Limb (tissue), 2 donors: ENCODE data around the gene CC2D1A.

Experiments
- DNase-seq, 2 donors: peaks; one replicate each; pipeline ENCODE4 v3.0.0-alpha.2; 2016; ENCODE audit errors: extremely low spot score in 2 of 2

The CC2D1A gene

GRCh38 chr19:13905634-13906520 is at the start of gene CC2D1A, which contains the start of gene BRME1:
Gene CC2D1A (plus strand): TSS chr19:13906201. CDS start chr19:13906442, 241 bp downstream.
Gene BRME1 (minus strand): TSS chr19:13906117. CDS start chr19:13904892, 1,225 bp downstream.
- DNase-seq: peak; percentile 90 to 94

DNA sequence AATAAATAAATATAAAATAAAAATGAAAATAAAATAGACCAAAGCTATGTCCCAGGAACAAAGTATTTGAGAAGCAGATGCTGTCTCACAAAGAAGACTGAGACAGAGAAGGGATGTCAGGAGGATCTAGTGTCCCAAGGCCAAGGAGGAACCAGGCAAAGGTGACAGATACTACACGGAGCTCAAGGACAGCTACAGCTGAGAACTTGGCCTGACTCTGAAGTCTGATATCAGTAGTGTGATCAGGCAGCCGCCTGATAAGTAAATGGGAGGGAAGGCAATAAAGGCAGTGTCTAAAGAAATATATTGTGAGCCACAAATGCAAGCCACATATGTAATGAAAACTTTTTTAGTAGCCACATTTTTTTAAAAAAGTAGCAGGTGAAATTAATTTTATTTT is 49.5 kb upstream of the CC2D1A start:
- no peak for DNase-seq

DNA sequence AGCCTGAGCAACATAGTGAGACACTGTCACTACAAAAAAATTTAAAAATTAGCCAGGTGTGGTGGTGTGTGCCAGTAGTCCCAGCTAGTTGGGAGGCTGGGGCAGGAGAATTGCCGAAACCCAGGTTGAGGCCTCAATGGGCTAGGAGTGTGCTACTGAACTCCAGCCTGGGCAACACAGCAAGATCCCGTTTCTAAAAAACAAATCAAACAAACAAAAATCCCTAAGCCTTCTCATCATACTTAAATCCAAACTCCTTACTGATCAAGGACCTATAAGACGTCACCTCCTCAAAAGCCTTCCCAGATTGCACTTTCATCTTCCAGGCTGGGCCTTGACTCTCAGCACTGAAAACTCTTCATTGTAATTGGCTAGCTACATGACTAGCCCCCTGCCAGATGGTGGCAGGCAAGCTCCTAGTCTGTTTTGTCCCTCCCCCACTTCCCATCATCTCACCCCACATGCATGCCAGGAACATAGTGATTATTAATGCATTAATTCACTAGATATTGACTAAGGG is 46.6 kb upstream of the CC2D1A start:
- DNase-seq: no peak

GRCh38 chr19:13860679-13861391 is 45.2 kb upstream of the CC2D1A start:
- DNase-seq: no peak

DNA sequence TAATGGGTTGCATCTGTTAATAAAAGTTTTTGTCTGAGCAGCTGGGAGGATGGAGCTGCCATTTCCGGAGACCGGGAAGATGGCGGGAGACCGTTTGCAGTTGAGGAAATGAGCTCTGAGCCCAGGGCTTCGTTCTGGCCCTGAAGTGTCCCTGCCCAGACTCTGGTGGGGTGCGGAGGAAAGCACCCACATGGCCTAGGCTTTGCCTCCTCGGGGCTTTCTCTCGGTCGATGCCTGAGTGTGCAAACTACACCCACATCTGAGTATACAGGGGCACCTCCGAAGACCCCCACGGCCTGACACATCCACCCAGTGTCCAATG is 44.6 kb upstream of the CC2D1A start:
- peak in 1 of 2 donors; percentile 8 for DNase-seq

DNA sequence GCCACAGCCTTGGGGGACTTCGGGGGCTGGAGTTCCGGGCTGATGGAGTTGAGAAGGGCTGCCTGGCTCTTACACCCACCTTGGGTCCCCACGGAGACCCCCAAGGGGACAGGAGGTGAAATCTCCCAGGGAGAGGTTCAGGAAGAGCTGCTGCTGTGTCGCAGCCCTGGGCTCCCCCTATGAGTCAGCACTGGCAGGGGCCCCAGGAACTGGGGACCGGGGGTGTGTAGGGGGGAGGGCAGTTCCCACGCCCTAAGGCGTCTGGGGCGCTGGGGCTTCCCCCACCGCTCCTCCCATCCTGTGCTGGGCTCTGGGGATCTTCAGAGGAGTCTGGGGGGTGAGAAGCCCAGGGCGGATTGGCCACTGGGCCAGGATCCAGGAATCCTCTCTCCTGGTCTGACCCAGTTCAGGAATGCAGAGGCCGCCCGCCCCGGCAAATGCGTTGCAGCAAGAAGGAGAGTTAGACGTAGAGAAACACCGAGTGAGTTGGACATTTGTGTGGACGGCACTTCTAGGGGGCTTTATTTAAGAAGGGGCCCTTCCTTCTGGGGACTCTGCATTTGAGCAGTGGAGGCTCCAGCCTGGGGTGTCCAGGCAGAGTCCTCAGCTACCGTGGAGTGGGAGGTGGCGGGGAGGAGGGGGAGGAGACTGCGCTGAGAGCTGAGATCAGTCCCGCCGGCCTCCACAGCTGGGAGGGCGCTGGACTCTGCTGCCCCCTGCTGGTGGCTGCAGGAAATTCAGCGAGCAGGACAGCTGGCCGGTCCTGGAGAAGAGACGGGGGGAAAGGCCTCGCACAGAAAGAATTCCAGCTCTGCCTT is 44.1 kb upstream of the CC2D1A start:
- DNase-seq: peak; percentile 91 to 97

GRCh38 chr19:13864046-13864666 is 41.8 kb upstream of the CC2D1A start:
- DNase-seq: no peak

DNA sequence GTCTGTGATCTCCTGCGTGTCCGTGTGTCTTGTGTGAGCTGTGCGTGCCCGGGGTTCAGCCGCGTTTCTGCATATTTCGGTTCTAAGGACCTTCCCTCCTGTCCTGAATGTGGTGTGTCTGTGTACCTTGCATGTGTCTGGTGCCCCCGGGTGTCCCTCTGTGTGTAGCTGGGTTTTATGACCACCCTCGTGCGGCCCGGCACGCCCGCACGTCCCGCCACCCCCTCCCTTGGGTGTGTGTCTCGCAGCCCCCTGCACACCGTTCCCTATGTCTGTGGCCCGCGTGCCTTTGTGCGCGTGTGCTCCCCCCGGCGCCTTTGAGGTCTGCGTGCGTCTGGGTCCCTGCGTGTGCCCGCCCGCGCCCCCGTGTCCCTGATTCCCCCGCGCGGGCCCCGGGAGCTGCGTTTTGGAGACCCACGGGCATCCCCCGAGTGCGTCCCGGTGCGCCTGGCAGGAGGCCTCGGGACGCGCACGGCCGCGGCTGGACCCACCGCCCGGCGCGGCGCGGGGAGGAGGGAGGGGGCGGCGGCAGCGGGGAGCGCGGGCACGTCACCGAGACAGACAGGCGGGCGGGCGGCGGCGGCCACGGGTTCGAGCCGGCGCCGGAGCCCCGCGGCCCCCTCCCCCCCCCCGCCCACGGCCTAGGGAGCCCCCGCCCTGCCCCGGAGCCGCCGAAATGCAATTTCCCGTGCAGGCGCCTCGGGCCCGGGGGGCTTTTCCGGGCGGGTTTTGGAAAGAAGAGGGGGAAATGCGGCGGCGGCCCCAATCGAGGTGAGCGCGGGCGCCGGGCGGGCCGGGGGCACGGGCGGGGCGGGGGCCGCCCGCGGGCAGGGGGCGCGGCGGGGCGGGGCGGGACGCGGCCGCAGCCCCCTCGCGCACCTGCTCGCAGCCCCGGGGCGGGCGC is 41.1 kb upstream of the CC2D1A start:
- DNase-seq: peak in 1 of 2 donors; percentile 71

DNA sequence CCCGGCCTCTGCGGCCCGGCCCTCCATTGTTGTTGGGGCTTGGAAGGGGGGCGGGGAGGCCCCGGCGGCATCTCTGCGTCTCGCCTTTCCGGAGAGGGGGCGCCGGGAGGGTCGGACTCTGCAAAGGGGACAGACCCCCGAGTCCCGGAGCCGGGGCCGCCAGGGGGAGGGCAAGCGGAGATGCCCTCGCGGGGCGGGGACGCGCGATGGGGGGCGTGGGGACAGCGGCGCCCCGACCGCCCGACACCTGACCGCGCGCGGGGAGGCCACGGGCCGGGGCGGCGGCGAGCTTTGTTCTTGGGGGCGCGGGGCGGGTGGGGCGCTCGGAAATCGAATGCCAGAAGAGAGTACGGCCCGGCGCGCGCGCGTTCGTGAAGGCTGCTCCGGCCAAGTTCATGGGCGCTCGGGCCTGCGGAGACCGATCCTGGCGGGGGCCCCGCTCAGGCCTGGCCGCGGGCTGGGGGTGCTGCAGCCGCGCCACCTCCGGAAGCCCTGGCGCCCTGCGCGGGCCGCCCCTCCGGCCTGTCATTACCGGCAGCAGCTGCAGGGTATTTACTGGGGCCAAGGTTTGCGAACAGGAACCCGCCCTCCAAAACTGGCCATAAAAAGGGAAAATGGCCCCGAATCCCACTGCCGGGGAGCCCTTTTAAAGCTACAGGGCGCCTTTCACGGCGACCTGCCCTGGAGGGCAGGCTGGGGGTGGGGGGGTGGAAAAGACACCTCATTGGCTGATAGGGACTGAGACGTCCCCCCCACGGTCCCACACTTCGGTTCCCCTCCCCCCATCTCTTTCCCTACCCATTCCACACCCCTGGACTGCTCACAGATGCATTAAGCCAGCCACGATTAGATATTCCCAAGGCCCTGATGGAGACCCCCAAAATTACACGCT is 40.2 kb upstream of the CC2D1A start:
- DNase-seq: peak in 1 of 2 donors; percentile 76

DNA sequence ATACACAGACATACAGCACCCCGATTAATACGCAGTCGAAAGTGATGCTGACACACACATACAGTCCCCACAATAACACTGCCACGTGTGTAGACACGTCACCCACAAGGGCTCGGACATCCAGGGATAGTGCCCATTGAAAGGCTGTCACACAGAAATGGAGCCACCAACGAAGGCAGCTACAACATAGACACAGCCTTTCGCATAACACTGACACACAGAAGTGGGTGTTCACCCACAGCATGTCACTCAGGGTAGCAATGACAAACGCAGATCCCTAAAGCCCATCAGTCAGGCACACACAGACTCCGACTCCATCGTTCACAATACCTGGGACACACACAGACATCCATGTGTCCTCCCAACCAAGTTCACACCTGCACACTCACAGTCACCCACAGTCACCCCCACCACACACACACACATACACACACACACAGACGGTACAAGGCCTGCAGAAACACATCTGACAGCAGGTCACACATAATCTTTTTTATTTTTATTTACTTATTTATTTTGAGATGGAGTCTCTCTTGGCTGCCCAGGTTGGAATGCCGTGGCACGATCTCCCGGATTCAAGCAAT is 39.4 kb upstream of the CC2D1A start:
- no peak for DNase-seq

DNA sequence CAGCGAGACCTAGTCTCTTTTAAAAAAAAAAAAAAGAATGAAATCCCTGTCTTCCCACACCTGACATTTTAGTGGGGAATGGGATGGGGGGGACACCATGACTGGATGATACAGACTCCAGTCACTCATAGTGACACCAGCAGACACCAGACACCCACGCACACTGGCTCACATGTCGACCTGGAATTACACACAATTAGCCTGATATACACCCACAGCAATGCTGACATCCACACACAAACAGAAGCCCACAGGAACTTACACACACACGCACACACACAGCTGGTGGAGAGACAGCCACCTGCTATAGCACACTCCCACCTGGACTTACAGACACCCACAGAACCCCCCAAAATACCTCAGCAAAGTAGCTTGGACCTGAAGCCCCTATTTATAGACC is 37.3 kb upstream of the CC2D1A start:
- peak in 1 of 2 donors; percentile 27 for DNase-seq

DNA sequence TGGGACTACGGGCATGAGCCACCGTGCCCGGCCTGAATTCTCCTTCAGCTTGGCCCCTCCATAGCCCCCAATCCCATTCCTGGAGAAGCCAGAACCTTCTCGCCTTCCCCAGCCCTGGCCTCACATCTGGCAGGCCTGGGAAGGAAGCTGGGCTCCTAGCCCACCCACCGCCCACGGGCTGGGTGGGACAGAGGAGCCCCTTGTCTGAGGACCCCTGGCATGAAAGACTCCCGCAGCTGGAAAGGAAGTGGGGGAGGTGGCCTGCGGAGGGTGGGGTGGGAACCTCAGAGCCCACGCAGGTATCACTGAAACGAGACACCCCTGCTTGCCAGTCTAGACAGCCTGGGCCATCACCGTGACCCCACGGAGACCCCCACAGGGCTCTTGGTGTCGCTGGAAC is 36.7 kb upstream of the CC2D1A start:
- peak in 1 of 2 donors; percentile 79 for DNase-seq

DNA sequence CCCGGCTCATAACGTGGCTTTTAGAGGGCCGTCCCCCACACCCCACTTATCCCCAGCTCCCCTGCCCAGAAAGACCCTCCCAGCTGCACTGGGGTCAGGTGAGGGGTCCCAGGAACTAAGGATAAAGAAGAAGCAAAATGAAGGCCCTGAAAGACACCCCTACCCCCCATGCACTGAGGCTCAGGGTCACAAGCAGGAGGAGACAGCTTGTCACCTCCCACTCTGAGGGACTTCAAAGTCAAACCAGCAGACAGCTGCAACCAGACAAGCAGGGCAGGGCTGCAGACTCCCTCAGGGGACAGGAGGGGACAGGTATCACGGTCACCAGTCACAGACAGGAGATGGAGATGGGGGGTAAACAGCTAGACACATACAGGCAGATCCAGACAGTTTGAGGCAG is 35.1 kb upstream of the CC2D1A start:
- no peak for DNase-seq

DNA sequence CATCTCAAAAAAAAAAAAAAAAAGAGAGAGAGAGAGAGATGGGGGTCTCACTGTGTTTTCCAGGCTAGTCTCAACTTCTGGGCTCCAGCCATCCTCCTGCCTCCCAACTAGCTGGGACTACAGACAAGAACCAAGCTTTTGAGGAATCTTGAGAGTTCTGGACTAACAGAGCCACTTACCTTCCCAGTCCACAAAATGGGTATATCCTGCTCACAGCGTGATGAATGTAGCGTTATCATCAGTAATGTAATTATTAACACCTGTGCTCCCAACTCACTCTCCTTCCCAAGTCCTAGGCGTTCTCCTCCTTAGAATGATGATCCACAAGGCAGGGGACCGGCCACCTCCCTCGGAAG is 33.7 kb upstream of the CC2D1A start:
- DNase-seq: no peak

DNA sequence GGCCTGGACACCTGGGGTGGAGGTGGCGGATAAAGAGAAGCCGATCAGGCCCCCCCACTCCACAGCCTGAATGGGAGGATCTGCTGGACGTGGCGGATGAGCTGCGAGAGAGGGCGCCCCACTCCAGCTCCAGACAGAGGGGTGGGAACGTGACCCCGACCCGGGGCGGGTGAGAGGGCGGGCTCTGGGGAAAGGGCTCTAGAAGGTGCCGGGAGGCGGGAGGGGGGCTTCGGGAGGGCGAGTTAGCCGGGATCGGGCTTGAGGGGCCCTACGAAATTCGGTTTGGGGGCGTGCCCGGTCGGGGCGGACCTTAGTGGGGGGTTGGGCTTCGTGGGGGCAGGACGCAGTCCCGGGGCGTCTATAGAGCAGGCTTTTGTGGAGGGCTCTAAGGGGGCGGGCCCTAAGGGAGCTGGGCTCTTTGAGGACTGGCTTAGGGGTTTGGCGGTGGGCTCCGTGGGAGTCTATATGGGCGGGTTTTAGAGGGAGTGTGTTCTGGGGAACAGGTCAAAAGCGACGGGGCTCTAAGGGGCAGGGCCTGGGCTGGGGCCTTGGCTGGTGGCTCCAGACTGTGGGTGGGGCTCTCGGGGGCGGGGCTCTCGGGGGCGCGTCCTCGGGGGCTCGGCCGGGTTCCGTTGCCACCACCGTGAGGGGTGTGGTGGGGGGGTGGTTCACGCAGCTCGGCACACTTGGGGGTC is 33.2 kb upstream of the CC2D1A start:
- DNase-seq: peak; percentile 38 to 78

DNA sequence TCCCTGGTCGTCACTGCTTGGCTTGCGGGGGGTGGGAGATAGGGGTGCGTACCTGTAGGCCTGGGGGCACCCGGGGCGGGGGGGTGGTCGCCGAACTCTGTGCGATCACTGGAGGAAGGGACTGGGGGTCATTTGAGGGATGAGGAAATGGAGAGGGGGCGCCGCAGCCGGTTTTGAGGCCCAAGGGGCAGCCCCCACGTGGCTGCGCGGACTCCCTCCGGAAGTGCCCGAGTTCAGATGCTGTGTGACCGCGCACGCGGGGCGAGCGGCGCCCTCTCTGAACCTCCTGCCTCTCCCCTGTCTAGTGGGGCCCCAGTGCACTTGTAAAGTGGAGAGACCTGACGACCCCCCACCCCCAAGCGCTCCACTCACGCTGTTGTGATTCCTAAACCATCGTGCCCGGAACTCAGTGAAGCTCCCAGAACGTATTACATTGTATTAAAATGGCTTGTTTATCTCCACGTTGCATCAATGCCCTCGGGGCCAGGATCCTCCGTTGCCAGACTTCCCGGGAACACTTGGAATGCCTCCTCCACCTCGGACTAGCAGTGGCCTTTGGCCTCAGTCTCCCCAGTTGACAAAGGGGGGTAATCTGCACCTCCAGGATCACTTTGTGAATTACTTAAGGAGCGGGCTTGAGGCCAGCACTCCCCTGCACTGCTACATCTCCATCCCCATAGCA is 32.0 kb upstream of the CC2D1A start:
- DNase-seq: peak in 1 of 2 donors; percentile 42

DNA sequence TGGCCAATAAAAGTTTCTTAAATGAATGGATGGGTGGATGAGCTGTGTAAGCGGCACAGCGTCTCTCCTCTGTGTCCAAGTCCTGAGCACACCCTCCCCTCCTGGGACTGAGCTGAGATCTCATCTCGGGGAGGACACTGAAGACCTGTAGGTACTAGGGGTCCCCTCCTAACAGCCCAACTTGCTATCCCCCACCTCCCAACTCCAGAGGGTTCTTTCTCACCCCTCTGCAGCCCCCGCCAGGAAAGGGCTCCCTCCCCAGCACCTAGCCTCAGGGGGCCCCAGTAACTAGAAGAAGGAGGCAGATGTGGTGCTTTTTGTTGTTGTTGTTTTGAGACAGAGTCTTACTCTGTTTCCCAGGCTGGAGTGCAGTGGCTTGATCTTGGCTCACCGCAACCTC is 30.2 kb upstream of the CC2D1A start:
- no peak for DNase-seq

DNA sequence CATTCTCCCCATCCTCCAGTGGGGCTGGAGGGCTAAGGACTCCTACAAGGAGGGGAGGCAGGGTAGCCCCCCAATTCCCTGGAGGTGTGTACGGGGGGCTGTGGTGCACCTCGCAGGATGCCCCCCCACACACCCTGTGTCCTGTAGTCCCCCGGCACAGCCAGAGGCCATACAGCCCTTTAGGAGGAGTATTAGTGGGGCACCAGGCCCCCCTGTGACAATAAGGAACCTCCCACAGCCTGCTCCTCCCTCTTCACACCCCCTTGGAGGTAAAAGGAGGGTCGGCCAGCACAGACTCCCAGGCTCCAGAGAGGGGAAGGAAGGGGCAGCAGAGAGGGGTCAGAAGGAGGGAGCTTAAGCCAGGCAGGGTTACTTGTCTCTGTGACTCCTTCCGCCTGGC is 29.2 kb upstream of the CC2D1A start, which contains the start of gene NANOS3:
TSS of gene NANOS3 (plus strand) at position 301 of the 400 bp plus-strand sequence. CDS start 115 bp downstream, outside the sequence.
- DNase-seq: peak in 1 of 2 donors; percentile 30
